HEK293 (cell line): ENCODE results near the gene ZDHHC3.

Source experiments
- CTCF ChIA-PET: fragments of 350-600 bp; formaldehyde crosslinking; extraction: SDS; loops from one replicate; lab custom pipeline; 2021; ENCODE audit warnings: antibody characterized with exemption; lab: Yijun Ruan, JAX
- POLR2A ChIA-PET: fragments of 300-600 bp; formaldehyde crosslinking; extraction: SDS; loops from one replicate; lab custom pipeline; 2020; ENCODE audit warnings: antibody characterized with exemption, inconsistent platforms; lab: Yijun Ruan, JAX
- H3K27ac ChIP-seq: fragments of 200-500 bp; sonication (Bioruptor generic); 2 replicates; pipeline ENCODE4 v1.5.1; 2014; ENCODE audit warnings: low read depth, low read length, control low read depth, inconsistent platforms; ENCODE audit errors: extremely low read depth
- H3K36me3 ChIP-seq, 2 experiments: fragments of 200-500 bp in 1 of 2; sonication (Bioruptor generic) in 1 of 2; 1 replicate in 1 of 2; 2 replicates in 1 of 2; pipeline ENCODE4 v1.5.1; 2014 to 2017; ENCODE audit warnings: inconsistent platforms in 2 of 2, low read length in 2 of 2; ENCODE audit not compliant: control insufficient read depth in 2 of 2, insufficient read depth in 1 of 2
- H3K4me1 ChIP-seq: fragments of 200-500 bp; sonication (Bioruptor generic); 2 replicates; pipeline ENCODE4 v1.5.1; 2014; ENCODE audit warnings: mild to moderate bottlenecking, low read length, inconsistent platforms; ENCODE audit not compliant: control insufficient read depth, insufficient read depth
- H3K4me3 ChIP-seq: 2 replicates; pipeline ENCODE4 v1.5.1; 2011; ENCODE audit warnings: low read depth, mild to moderate bottlenecking, control low read depth, low read length, moderate library complexity
- H3K9me3 ChIP-seq: fragments of 200-500 bp; sonication (Bioruptor generic); 2 replicates; pipeline ENCODE4 v1.5.1; 2014; ENCODE audit warnings: low read depth, low read length, inconsistent platforms; ENCODE audit not compliant: control insufficient read depth, insufficient read depth
- BCL11A ChIP-seq: fragments of 450-650 bp; formaldehyde crosslinking; IDR thresholded peaks from 2 replicates; pipeline ENCODE4 v1.5.1; 2016; ENCODE audit warnings: low read depth, missing biosample characterization, missing genetic modification characterization
- FEZF1 ChIP-seq: fragments of 450-650 bp; formaldehyde crosslinking; IDR thresholded peaks from 2 replicates; pipeline ENCODE4 v1.5.1; 2016; ENCODE audit warnings: missing biosample characterization, missing genetic modification characterization
- KLF8 ChIP-seq: fragments of 450-650 bp; formaldehyde crosslinking; IDR thresholded peaks from 2 replicates; pipeline ENCODE4 v1.5.1; 2016; ENCODE audit warnings: missing biosample characterization, missing genetic modification characterization
- OVOL3 ChIP-seq: fragments of 450-650 bp; formaldehyde crosslinking; IDR thresholded peaks from 2 replicates; pipeline ENCODE4 v1.5.1; 2016; ENCODE audit warnings: missing biosample characterization, missing genetic modification characterization
- PRDM1 ChIP-seq: fragments of 450-650 bp; formaldehyde crosslinking; IDR thresholded peaks from 2 replicates; pipeline ENCODE4; 2016; ENCODE audit warnings: missing biosample characterization, missing genetic modification characterization
- PRDM6 ChIP-seq: fragments of 450-650 bp; formaldehyde crosslinking; IDR thresholded peaks from 2 replicates; pipeline ENCODE4 v1.5.1; 2017; ENCODE audit warnings: missing biosample characterization, missing genetic modification characterization
- TSHZ1 ChIP-seq: fragments of 450-650 bp; formaldehyde crosslinking; IDR thresholded peaks from 2 replicates; pipeline ENCODE4 v1.5.1; 2016; ENCODE audit warnings: missing biosample characterization, missing genetic modification characterization, borderline replicate concordance
- ZBTB10 ChIP-seq: fragments of 450-650 bp; formaldehyde crosslinking; IDR thresholded peaks from 2 replicates; pipeline ENCODE4 v1.5.1; 2016; ENCODE audit warnings: missing biosample characterization, missing genetic modification characterization
- ZBTB17 ChIP-seq: fragments of 450-650 bp; formaldehyde crosslinking; IDR thresholded peaks from 2 replicates; pipeline ENCODE4 v1.5.1; 2016; ENCODE audit warnings: missing biosample characterization, missing genetic modification characterization
- ZNF19 ChIP-seq: fragments of 450-650 bp; formaldehyde crosslinking; IDR thresholded peaks from 2 replicates; pipeline ENCODE4; 2016; ENCODE audit warnings: missing biosample characterization, missing genetic modification characterization, low read depth
- ZNF214 ChIP-seq: fragments of 450-650 bp; formaldehyde crosslinking; IDR thresholded peaks from 2 replicates; pipeline ENCODE4 v1.5.1; 2017; ENCODE audit warnings: missing biosample characterization, mild to moderate bottlenecking, missing genetic modification characterization, borderline replicate concordance
- ZNF223 ChIP-seq: fragments of 450-650 bp; formaldehyde crosslinking; IDR thresholded peaks from 2 replicates; pipeline ENCODE4 v1.5.1; 2016; ENCODE audit warnings: missing biosample characterization, missing genetic modification characterization
- ZNF394 ChIP-seq: fragments of 450-650 bp; formaldehyde crosslinking; IDR thresholded peaks from 2 replicates; pipeline ENCODE4 v1.5.1; 2016; ENCODE audit warnings: missing biosample characterization, missing genetic modification characterization, mild to moderate bottlenecking, moderate library complexity, borderline replicate concordance
- ZNF48 ChIP-seq: fragments of 450-650 bp; formaldehyde crosslinking; IDR thresholded peaks from 2 replicates; pipeline ENCODE4 v1.5.1; 2016; ENCODE audit warnings: missing biosample characterization, missing genetic modification characterization
- ZNF558 ChIP-seq: fragments of 450-650 bp; formaldehyde crosslinking; IDR thresholded peaks from 2 replicates; pipeline ENCODE4 v1.5.1; 2016; ENCODE audit warnings: missing biosample characterization, missing genetic modification characterization
- ZNF585B ChIP-seq: fragments of 450-650 bp; formaldehyde crosslinking; IDR thresholded peaks from 2 replicates; pipeline ENCODE4 v1.5.1; 2016; ENCODE audit warnings: missing biosample characterization, missing genetic modification characterization
- ZNF621 ChIP-seq: fragments of 450-650 bp; formaldehyde crosslinking; IDR thresholded peaks from 2 replicates; pipeline ENCODE4 v1.5.1; 2017; ENCODE audit warnings: missing biosample characterization, missing genetic modification characterization
- ZNF626 ChIP-seq: fragments of 450-650 bp; sonication (Bioruptor Pico); formaldehyde crosslinking; IDR thresholded peaks from 2 replicates; pipeline ENCODE4 v1.5.1; 2018; ENCODE audit warnings: missing biosample characterization, missing genetic modification characterization, inconsistent platforms
- ZNF664 ChIP-seq: fragments of 450-650 bp; formaldehyde crosslinking; IDR thresholded peaks from 2 replicates; pipeline ENCODE4 v1.5.1; 2016; ENCODE audit warnings: missing biosample characterization, missing genetic modification characterization
- ZNF785 ChIP-seq: fragments of 450-650 bp; formaldehyde crosslinking; IDR thresholded peaks from 2 replicates; pipeline ENCODE4 v1.5.1; 2016; ENCODE audit warnings: missing biosample characterization, missing genetic modification characterization
- ZNF830 ChIP-seq: fragments of 450-650 bp; IDR thresholded peaks from 2 replicates; pipeline ENCODE4 v1.5.0; 2018; ENCODE audit warnings: missing biosample characterization, missing genetic modification characterization, low read depth, mild to moderate bottlenecking, moderate library complexity
- ZSCAN23 ChIP-seq: fragments of 450-650 bp; formaldehyde crosslinking; IDR thresholded peaks from 2 replicates; pipeline ENCODE4 v1.5.1; 2016; ENCODE audit warnings: missing biosample characterization, missing genetic modification characterization
- ZXDB ChIP-seq: fragments of 450-650 bp; formaldehyde crosslinking; IDR thresholded peaks from 2 replicates; pipeline ENCODE4 v1.5.1; 2016; ENCODE audit warnings: missing biosample characterization, missing genetic modification characterization
- TF ChIP-seq, protein P1 (sequence below): fragments of 450-650 bp; formaldehyde crosslinking; IDR thresholded peaks from 2 replicates; pipeline ENCODE4 v1.5.1; 2017; ENCODE audit warnings: missing biosample characterization, missing genetic modification characterization
- TF ChIP-seq, protein P2 (sequence below): fragments of 450-650 bp; formaldehyde crosslinking; IDR thresholded peaks from 2 replicates; pipeline ENCODE4 v1.5.0; 2017; ENCODE audit warnings: missing biosample characterization, missing genetic modification characterization, borderline replicate concordance

ZDHHC3 gene

DNA sequence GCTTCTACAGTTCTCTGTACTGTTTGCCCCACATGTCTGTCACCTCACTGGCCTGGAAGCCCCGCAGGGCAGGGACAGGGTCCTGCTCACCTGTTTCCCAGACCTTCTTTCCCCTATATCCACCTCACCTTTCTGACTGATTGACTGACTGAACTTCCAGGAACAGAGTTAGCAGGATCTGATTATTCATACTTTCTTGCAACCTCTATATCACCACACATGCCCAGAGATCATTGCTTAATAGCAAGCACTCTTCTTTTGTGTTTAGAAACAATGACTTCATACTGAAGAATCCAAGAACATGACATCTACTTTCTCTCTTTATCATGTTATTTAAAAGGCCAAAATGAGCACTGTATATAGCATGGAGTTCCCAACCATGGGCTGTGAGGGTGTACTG is 32.1 kb upstream of the ZDHHC3 start:
- ChIA-PET POLR2A (no interaction called here), CTCF (no interaction called here)
- peaks cover 0 to 56% of the 10 kb centered on the region in 2 experiments; a peak in 1 of 3 replicates for H3K36me3 ChIP-seq
- no peaks in the 10 kb centered on the region for H3K4me1 ChIP-seq
- H3K9me3 ChIP-seq, result no peaks in the 10 kb centered on the region
- no peak overlapping the region for H3K4me3 ChIP-seq
- no peak overlapping the region for H3K27ac ChIP-seq
- TF ChIP-seq TSHZ1 (no peak), PRDM1 (no peak), ZNF558 (tag by site-specific recombination) (no peak), ZSCAN23 (no peak), ZNF626 (no peak), KLF8 (tag by site-specific recombination) (no peak), ZBTB17 (no peak), BCL11A (tag by site-specific recombination) (no peak), ZNF785 (no peak), PRDM6 (no peak), ZNF394 (tag by site-specific recombination) (no peak), ZNF19 (tag by site-specific recombination) (no peak), ZNF214 (tag by site-specific recombination) (no peak), OVOL3 (tag by site-specific recombination) (no peak), ZNF621 (tag by site-specific recombination) (no peak), ZNF585B (no peak), ZNF664 (no peak)
- TF ChIP-seq, protein P1, sequence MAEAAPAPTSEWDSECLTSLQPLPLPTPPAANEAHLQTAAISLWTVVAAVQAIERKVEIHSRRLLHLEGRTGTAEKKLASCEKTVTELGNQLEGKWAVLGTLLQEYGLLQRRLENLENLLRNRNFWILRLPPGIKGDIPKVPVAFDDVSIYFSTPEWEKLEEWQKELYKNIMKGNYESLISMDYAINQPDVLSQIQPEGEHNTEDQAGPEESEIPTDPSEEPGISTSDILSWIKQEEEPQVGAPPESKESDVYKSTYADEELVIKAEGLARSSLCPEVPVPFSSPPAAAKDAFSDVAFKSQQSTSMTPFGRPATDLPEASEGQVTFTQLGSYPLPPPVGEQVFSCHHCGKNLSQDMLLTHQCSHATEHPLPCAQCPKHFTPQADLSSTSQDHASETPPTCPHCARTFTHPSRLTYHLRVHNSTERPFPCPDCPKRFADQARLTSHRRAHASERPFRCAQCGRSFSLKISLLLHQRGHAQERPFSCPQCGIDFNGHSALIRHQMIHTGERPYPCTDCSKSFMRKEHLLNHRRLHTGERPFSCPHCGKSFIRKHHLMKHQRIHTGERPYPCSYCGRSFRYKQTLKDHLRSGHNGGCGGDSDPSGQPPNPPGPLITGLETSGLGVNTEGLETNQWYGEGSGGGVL, result no peak

DNA sequence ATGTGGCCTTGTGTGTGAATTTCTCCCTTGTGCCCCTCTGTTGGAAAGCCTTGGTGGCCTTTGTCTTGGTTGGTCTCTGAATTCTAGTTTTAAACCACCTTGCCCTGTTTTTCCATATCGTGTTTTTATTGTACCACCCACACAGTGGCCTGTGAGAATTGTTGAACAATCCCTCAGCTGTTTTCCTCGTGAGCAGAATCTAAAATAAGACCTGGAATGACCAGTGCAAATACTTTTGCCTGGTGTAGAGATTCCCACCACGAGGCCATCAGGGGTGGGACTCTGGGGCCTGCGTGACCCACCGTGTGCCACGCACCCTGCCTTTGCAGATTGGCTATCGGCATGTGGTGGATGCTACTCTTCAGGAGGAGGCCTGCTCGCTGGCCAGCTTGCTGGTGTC is 31.1 kb upstream of the ZDHHC3 start:
- Histone ChIP-seq H3K27ac (no peak overlapping the region), H3K36me3 (peaks cover 0 to 58% of the 10 kb centered on the region in 2 experiments; a peak in 1 of 3 replicates), H3K4me1 (no peaks in the 10 kb centered on the region), H3K9me3 (no peaks in the 10 kb centered on the region), H3K4me3 (no peak overlapping the region)
- ChIA-PET CTCF (no interaction called here), POLR2A (no interaction called here)
- TF ChIP-seq ZNF48 (tag by site-specific recombination) (no peak), ZXDB (no peak), ZNF223 (tag by site-specific recombination) (no peak), ZBTB10 (tag by site-specific recombination) (no peak), ZNF621 (tag by site-specific recombination) (no peak), ZNF830 (tag by site-specific recombination) (no peak), OVOL3 (tag by site-specific recombination) (no peak), FEZF1 (no peak)
- TF ChIP-seq, protein P2, sequence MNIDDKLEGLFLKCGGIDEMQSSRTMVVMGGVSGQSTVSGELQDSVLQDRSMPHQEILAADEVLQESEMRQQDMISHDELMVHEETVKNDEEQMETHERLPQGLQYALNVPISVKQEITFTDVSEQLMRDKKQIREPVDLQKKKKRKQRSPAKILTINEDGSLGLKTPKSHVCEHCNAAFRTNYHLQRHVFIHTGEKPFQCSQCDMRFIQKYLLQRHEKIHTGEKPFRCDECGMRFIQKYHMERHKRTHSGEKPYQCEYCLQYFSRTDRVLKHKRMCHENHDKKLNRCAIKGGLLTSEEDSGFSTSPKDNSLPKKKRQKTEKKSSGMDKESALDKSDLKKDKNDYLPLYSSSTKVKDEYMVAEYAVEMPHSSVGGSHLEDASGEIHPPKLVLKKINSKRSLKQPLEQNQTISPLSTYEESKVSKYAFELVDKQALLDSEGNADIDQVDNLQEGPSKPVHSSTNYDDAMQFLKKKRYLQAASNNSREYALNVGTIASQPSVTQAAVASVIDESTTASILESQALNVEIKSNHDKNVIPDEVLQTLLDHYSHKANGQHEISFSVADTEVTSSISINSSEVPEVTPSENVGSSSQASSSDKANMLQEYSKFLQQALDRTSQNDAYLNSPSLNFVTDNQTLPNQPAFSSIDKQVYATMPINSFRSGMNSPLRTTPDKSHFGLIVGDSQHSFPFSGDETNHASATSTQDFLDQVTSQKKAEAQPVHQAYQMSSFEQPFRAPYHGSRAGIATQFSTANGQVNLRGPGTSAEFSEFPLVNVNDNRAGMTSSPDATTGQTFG (tag by site-specific recombination), result no peak
